Endothelial cell of umbilical vein (primary cell): ENCODE data around the gene LRRC8B.

Experiments used
- EZH2 ChIP-seq: IDR thresholded peaks from 2 replicates; pipeline ENCODE4 v1.6.1; 2012; ENCODE audit warnings: borderline replicate concordance, low read depth, mild to moderate bottlenecking, moderate library complexity, low read length, inconsistent platforms; ENCODE audit not compliant: severe bottlenecking
- FOS ChIP-seq: IDR thresholded peaks from 2 replicates; pipeline ENCODE4 v1.6.1; 2011; ENCODE audit warnings: mild to moderate bottlenecking, low read length, moderate library complexity, borderline replicate concordance; ENCODE audit not compliant: insufficient read depth
- MYC ChIP-seq: IDR thresholded peaks from one replicate; pipeline ENCODE4 v1.6.1; 2011; ENCODE audit warnings: mild to moderate bottlenecking, low read depth, low read length
- POLR2A ChIP-seq: IDR thresholded peaks from 2 replicates; pipeline ENCODE4 v1.6.1; 2012; ENCODE audit warnings: low read depth, mild to moderate bottlenecking, control low read depth, low read length
- POLR2AphosphoS5 ChIP-seq: IDR thresholded peaks from 2 replicates; pipeline ENCODE4 v1.6.1; 2012; ENCODE audit warnings: low read depth, mild to moderate bottlenecking, control low read depth, low read length, moderate library complexity; ENCODE audit not compliant: insufficient read depth
- TF ChIP-seq, protein P1 (sequence below), 2 donors: IDR thresholded peaks; 1 replicate in 1 of 2; 2 replicates in 1 of 2; pipeline ENCODE4 v1.5.1; 2011; ENCODE audit warnings: low read length in 2 of 2, mild to moderate bottlenecking in 2 of 2, moderate library complexity in 2 of 2, control low read depth in 1 of 2, inconsistent platforms in 1 of 2, low read depth in 1 of 2; ENCODE audit not compliant: insufficient read depth in 1 of 2; ENCODE audit errors: extremely low read depth in 1 of 2
- TF ChIP-seq, protein P2 (sequence below): IDR thresholded peaks from 2 replicates; pipeline ENCODE4 v1.6.1; 2011; ENCODE audit not compliant: insufficient read depth, insufficient read length

DNA sequence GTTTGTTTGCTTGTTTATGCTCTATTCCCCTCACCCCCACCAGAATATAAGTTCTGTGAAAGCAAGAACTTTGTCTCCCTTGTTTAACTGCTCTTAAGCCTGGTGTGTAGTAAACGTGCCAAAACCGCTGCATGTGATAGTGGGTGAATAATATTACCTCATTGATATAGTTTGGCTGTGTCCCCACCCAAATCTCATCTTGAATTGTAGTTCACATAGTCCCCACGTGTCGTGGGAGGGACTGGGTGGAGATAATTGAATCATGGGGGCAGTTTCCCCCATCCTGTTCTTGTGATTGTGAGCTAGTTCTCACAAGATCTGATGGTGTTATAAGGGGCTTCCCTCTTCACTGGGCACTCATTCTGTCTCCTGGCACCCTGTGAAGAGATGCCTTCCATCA, 7.6 kb downstream of the LRRC8B start:
- TF ChIP-seq, protein P1, sequence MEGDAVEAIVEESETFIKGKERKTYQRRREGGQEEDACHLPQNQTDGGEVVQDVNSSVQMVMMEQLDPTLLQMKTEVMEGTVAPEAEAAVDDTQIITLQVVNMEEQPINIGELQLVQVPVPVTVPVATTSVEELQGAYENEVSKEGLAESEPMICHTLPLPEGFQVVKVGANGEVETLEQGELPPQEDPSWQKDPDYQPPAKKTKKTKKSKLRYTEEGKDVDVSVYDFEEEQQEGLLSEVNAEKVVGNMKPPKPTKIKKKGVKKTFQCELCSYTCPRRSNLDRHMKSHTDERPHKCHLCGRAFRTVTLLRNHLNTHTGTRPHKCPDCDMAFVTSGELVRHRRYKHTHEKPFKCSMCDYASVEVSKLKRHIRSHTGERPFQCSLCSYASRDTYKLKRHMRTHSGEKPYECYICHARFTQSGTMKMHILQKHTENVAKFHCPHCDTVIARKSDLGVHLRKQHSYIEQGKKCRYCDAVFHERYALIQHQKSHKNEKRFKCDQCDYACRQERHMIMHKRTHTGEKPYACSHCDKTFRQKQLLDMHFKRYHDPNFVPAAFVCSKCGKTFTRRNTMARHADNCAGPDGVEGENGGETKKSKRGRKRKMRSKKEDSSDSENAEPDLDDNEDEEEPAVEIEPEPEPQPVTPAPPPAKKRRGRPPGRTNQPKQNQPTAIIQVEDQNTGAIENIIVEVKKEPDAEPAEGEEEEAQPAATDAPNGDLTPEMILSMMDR (IDR thresholded peaks at IDR 0.05; ENCODE audit: extremely low read depth in 1 of 2, insufficient read depth in 1 of 2, low read depth in 1 of 2, low read length in 2 of 2) = no peak
- TF ChIP-seq, protein P2, sequence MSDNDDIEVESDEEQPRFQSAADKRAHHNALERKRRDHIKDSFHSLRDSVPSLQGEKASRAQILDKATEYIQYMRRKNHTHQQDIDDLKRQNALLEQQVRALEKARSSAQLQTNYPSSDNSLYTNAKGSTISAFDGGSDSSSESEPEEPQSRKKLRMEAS = no peak
- TF ChIP-seq POLR2A = no peak
- TF ChIP-seq EZH2 = no peak
- no peak for TF ChIP-seq FOS
- no peak for TF ChIP-seq POLR2AphosphoS5
- no peak for TF ChIP-seq MYC
